GM18508 (cell line): ENCODE results near the gene CFAP73.
"Not testable (repeated sequence)": the region's sequence is repeated elsewhere in the genome, so short reads cannot be mapped to it uniquely, and the experiment has no call there.

Experiments
- ATAC-seq: cut with Tn5 transposase; IDR thresholded peaks from one replicate; pipeline ENCODE4 v1.9.1; 2021; ENCODE audit warnings: moderate number of reproducible peaks; ENCODE audit not compliant: insufficient read depth, unreplicated experiment

The CFAP73 gene

DNA sequence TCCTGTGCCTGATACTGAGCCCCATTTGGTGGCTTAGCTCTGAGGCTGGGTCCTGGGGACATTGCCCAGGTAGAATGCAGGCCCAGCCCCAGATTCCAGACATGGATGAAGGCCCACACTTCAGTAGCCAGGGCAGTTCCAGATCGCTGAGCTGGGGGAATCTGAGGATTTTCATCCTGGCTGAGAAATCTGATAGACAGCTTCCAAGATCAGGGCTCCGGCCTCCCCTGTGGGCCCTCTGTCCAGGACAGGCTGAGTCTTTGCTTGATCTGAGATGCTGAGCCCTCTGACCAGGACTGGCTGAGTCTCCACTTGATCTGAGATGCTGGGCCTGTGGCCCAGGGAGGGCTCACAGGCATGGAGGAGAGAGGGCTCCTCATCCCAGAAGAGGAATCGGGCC, 10.7 kb upstream of the CFAP73 start:
- no peak for ATAC-seq

GRCh38 chr12:113140706-113141105, 8.8 kb upstream of the CFAP73 start:
- no peak for ATAC-seq

- not testable (repeated sequence) for ATAC-seq
Observed at GRCh38 chr12:113141716-113142115, 7.8 kb upstream of the CFAP73 start.

- no peak for ATAC-seq
Observed at GRCh38 chr12:113142173-113142885, 7.2 kb upstream of the CFAP73 start.

GRCh38 chr12:113142886-113143332, 6.6 kb upstream of the CFAP73 start:
- ATAC-seq, result no peak

DNA sequence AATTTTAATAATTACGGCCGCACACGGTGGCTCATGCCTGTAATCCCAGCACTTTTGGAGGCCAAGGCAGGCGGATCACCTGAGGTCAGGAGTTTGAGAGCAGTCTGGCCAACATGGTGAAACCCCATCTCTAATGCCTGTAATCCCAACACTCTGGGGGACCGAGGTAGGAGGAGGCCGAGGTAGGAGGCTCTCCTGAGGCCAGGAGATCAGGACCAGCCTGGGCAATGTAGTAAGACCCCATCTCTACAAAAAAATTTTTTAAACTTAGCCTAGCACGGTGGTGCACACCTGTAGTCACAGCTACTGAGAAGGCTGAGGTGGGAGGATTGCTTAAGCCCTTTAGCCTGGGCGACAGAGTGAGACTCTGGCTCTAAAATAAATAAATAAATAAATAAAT, 5.6 kb upstream of the CFAP73 start:
- ATAC-seq, result no peak

- no peak for ATAC-seq
Observed at GRCh38 chr12:113144806-113145205, 4.7 kb upstream of the CFAP73 start.

- ATAC-seq, result no peak
Observed at GRCh38 chr12:113145720-113146551, 3.6 kb upstream of the CFAP73 start.

GRCh38 chr12:113146999-113147398, 2.5 kb upstream of the CFAP73 start:
- ATAC-seq, result no peak

- ATAC-seq, result no peak
Observed at GRCh38 chr12:113151655-113152054, 2.1 kb downstream of the CFAP73 start.

DNA sequence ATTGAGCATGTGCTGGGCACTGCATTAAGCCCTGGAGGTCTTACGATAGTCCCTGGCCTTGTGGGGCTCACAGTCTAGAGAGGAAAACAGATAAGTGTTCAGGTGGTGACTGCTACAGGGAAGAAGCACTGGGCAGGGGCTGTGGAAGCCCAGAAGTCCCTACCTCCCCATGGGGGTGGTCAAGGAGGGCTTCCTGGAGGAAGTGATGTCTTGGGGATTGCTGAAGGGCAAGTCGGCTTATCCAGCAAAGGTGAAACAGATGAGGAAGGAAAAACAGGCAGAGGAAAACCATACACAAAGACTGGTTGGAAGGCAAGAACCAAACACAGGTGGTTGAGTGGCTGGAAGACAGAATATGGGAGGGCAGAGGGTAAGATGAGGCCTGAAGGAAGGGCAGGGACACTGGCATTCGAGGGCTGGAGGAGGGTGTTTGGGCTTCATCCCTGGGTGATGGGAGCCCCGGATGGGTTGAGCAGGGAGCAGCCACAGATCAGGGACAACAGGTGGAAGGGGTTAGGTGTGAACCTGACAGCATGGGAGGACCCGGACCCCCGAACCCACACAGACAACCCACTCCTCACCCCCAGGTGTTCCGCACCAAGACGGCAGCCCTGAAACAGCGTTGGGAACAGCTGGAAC, 2.8 kb downstream of the CFAP73 start:
- ATAC-seq, result no peak

DNA sequence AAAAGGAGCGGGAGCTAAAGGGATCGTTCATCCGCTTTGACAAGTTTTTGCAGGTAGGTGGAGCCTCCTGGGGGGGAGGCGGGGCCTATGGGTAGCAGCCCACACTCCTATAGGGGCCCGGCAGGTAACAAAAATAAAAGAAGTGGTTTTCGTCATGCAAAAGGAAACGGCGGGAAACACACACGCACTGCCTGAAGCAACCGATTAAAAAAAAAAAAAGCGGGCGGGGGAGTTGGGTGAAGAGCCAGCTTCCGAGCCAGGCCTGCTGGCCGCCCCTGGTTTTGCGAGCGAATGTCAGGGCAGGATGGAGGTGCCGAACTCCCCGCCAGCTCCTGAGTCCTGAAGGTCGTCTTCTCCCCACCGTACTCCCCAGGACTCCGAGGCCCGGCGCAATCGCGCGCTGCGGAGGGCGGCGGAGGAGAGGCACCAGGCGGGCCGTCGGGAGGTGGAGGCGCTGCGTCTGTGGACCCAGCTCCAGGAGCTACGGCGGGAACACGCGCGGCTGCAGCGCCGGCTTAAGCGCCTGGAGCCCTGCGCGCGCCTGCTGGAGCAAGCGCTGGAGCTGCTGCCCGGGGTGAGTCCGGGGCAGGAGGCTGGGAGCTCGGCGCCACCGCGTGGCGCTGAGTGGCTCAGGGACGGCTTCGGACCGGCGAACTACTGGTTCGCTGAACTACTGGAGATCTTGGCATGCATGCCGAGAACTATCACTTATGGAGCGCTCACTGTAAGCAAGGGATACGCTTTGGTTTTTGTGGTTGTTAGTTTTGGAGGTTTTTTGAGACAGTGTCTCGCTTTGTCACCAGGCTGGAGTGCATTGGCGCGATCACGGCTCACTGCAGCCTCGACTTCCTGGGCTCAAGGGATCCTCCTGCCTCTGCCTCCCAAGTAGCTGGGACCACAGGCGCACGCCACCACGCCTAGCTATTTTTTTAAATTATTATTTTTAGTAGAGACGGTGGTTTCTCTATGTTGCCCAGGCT, 3.6 kb downstream of the CFAP73 start:
- ATAC-seq, result no peak

- no peak for ATAC-seq
Observed at GRCh38 chr12:113154351-113154973, 4.9 kb downstream of the CFAP73 start.

- no peak for ATAC-seq
Observed at GRCh38 chr12:113155060-113155459, 5.5 kb downstream of the CFAP73 start.

GRCh38 chr12:113155646-113156045, 6.1 kb downstream of the CFAP73 start:
- ATAC-seq, result no peak

- ATAC-seq, result no peak
Observed at GRCh38 chr12:113157218-113157859, 7.8 kb downstream of the CFAP73 start.

DNA sequence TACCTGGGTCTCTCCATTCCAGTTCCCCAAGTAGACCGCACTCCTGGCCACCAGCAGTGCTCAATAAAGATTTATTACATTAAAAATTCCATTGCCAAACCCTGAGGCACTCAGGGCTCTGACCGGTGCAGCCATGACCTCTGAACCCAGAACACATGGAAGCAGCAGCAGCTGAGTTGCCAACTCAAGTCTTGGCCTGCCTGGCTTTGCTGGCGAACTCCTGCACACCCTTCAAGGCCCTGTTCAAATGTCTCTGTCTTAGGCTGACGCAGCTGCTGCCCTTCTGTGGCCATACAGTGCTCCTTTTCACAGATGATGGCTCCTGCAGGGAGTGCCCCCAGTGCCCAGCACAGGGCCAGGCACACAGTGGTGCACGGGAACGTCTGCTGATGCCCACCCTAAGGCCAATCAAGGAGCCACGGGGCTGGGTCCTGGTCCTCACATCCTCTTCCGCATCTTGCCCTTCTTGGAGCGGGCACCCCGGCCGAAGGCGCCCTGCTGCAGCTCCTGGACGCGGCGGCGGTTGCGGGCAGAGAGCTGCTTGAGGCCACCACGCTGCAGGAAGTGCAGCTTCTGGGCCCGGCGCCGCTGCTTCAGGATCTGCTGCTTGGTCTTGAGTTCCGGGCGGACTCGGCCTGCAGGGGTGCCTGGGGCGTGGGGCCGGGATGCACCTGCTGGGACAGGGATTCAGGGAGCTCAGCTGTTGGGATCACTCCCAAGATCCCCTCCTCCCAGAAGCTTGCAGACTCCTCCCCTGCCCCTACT, 9.1 kb downstream of the CFAP73 start:
- ATAC-seq, result no peak

DNA sequence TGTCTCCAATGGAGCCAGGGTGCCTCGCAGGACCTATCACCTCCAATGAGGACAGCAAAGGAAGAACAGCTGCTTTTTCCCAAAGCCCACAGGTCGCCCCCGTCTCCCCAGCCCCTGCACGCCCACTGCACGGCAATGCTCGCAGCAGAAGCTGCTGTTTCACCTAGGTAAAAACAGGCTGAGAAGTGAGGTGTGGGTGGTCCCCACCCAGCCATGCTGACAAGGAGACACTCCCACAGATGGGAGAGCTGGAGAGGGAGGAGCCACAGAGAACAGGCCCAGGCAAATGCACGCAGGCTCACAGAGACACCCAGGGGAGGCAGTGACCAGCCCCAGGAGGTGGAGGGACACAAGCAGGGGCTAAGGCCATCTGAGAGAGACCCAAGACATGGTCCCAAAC, 10.4 kb downstream of the CFAP73 start:
- no peak for ATAC-seq
